Measurements from ENCODE around the gene PITPNB.

Gene PITPNB

GRCh38 chr22:27858626-27859025, 60.4 kb downstream of the PITPNB start:
- DNase-seq (ENCODE audit: low spot score), result no peak

GRCh38 chr22:27857443-27857842, 61.6 kb downstream of the PITPNB start:
- DNase-seq (ENCODE audit: low spot score), result no peak

- DNase-seq (ENCODE audit: low spot score), result no peak
Measured at GRCh38 chr22:27856386-27856785, 62.7 kb downstream of the PITPNB start.

- DNase-seq (ENCODE audit: low spot score), result no peak
Measured at GRCh38 chr22:27853424-27853823, 65.6 kb downstream of the PITPNB start.

GRCh38 chr22:27851974-27852746, 66.9 kb downstream of the PITPNB start:
- no peak for DNase-seq (ENCODE audit: low spot score)

- DNase-seq (ENCODE audit: low spot score), result no peak
Measured at GRCh38 chr22:27850000-27850521, 69.0 kb downstream of the PITPNB start.

- no peak for DNase-seq (ENCODE audit: low spot score)
Measured at GRCh38 chr22:27848005-27848404, 71.1 kb downstream of the PITPNB start.

- no peak for DNase-seq (ENCODE audit: low spot score)
Measured at GRCh38 chr22:27846910-27847309, 72.1 kb downstream of the PITPNB start.

- no peak for DNase-seq (ENCODE audit: low spot score)
Measured at GRCh38 chr22:27846248-27846757, 72.8 kb downstream of the PITPNB start.

GRCh38 chr22:27845644-27846043, 73.4 kb downstream of the PITPNB start:
- no peak for DNase-seq (ENCODE audit: low spot score)

GRCh38 chr22:27844656-27845591, 74.1 kb downstream of the PITPNB start:
- no peak for DNase-seq (ENCODE audit: low spot score)

- no peak for DNase-seq (ENCODE audit: low spot score)
Measured at GRCh38 chr22:27844256-27844655, 74.8 kb downstream of the PITPNB start.

GRCh38 chr22:27843441-27843840, 75.6 kb downstream of the PITPNB start:
- no peak for DNase-seq (ENCODE audit: low spot score)

GRCh38 chr22:27842669-27843431, 76.2 kb downstream of the PITPNB start:
- DNase-seq (ENCODE audit: low spot score), result no peak

GRCh38 chr22:27842201-27842600, 76.9 kb downstream of the PITPNB start:
- no peak for DNase-seq (ENCODE audit: low spot score)

GRCh38 chr22:27840436-27840835, 78.6 kb downstream of the PITPNB start:
- DNase-seq (ENCODE audit: low spot score), result no peak

- DNase-seq (ENCODE audit: low spot score), result no peak
Measured at GRCh38 chr22:27839057-27839660, 79.9 kb downstream of the PITPNB start.

- no peak for DNase-seq (ENCODE audit: low spot score)
Measured at GRCh38 chr22:27836181-27836580, 82.9 kb downstream of the PITPNB start.

GRCh38 chr22:27835446-27835845, 83.6 kb downstream of the PITPNB start:
- no peak for DNase-seq (ENCODE audit: low spot score)

- no peak for DNase-seq (ENCODE audit: low spot score)
Measured at GRCh38 chr22:27834364-27835185, 84.5 kb downstream of the PITPNB start.

- no peak for DNase-seq (ENCODE audit: low spot score)
Measured at GRCh38 chr22:27833803-27834202, 85.3 kb downstream of the PITPNB start.

Data from CD4-positive, alpha-beta T cell treated with Interleukin-6 at 100 ng/mL for 8 hours (primary cell).